H9 (cell line): ENCODE measurements around the gene IMPDH2. TPM values are rescaled to one million over a fixed set of nuclear protein-coding genes. Genes with fewer than 3 reads are reported as not detected.
A peak's percentile ranks its signal among the peaks of the same experiment; 100 is the strongest.

Source experiments
- DNase-seq: peaks from one replicate; pipeline ENCODE4 v3.0.0-alpha.2; 2017
- H2AFZ ChIP-seq: one replicate; pipeline ENCODE4 v1.6.1; 2013; ENCODE audit warnings: mild to moderate bottlenecking, low read length, control low read depth, moderate library complexity
- H2AK5ac ChIP-seq: 2 replicates; pipeline ENCODE4 v1.6.1; 2013; ENCODE audit warnings: low read length, control low read depth, mixed read lengths; ENCODE audit not compliant: insufficient read length
- H2BK120ac ChIP-seq: one replicate; pipeline ENCODE4 v1.6.1; 2013; ENCODE audit warnings: low read depth, mild to moderate bottlenecking, low read length, control low read depth, inconsistent platforms; ENCODE audit not compliant: poor library complexity, severe bottlenecking
- H2BK12ac ChIP-seq: 2 replicates; pipeline ENCODE4 v1.6.1; 2013; ENCODE audit warnings: low read length, control low read depth, mixed read lengths, low read depth; ENCODE audit not compliant: insufficient read length
- H2BK15ac ChIP-seq: 2 replicates; pipeline ENCODE4 v1.6.1; 2013; ENCODE audit warnings: low read depth, low read length, control low read depth
- H2BK20ac ChIP-seq: one replicate; pipeline ENCODE4 v1.6.1; 2013; ENCODE audit warnings: low read depth, mild to moderate bottlenecking, low read length, control low read depth, inconsistent platforms; ENCODE audit not compliant: poor library complexity, severe bottlenecking
- H2BK5ac ChIP-seq: 2 replicates; pipeline ENCODE4 v1.6.1; 2013; ENCODE audit warnings: low read length, control low read depth, mixed read lengths; ENCODE audit not compliant: insufficient read length
- H3K14ac ChIP-seq: 2 replicates; pipeline ENCODE4 v1.6.1; 2013; ENCODE audit warnings: low read length, control low read depth; ENCODE audit not compliant: insufficient read depth
- H3K18ac ChIP-seq: 2 replicates; pipeline ENCODE4 v1.6.1; 2013; ENCODE audit warnings: low read depth, mild to moderate bottlenecking, mixed read lengths, low read length, control low read depth; ENCODE audit not compliant: insufficient read length
- H3K23ac ChIP-seq: 2 replicates; pipeline ENCODE4 v1.6.1; 2013; ENCODE audit warnings: low read length, control low read depth, mixed read lengths, low read depth; ENCODE audit not compliant: insufficient read length
- H3K23me2 ChIP-seq: 2 replicates; pipeline ENCODE4 v1.6.1; 2013; ENCODE audit warnings: low read depth, mild to moderate bottlenecking, mixed read lengths, low read length, control low read depth; ENCODE audit not compliant: insufficient read length, poor library complexity, severe bottlenecking
- H3K27ac ChIP-seq: 2 replicates; pipeline ENCODE4 v1.5.1; 2013; ENCODE audit warnings: low read length, control low read depth, mixed read lengths, low read depth; ENCODE audit not compliant: insufficient read length
- H3K27me3 ChIP-seq: 2 replicates; pipeline ENCODE4 v1.6.1; 2013; ENCODE audit warnings: low read length, control low read depth, inconsistent platforms; ENCODE audit not compliant: insufficient read depth
- H3K4ac ChIP-seq: 2 replicates; pipeline ENCODE4 v1.6.1; 2013; ENCODE audit warnings: low read depth, mild to moderate bottlenecking, control low read depth, inconsistent platforms, low read length, moderate library complexity
- H3K4me1 ChIP-seq: 2 replicates; pipeline ENCODE4 v1.6.1; 2013; ENCODE audit warnings: low read length, control low read depth, inconsistent platforms; ENCODE audit not compliant: insufficient read depth
- H3K4me2 ChIP-seq: 2 replicates; pipeline ENCODE4 v1.6.1; 2013; ENCODE audit warnings: low read length, control low read depth, mixed read lengths; ENCODE audit not compliant: insufficient read length, insufficient read depth
- H3K56ac ChIP-seq: 2 replicates; pipeline ENCODE4 v1.6.1; 2013; ENCODE audit warnings: low read depth, mild to moderate bottlenecking, mixed read lengths, low read length, control low read depth; ENCODE audit not compliant: insufficient read length
- H3K79me1 ChIP-seq: 2 replicates; pipeline ENCODE4 v1.6.1; 2013; ENCODE audit warnings: low read depth, mild to moderate bottlenecking, moderate library complexity, low read length, control low read depth, inconsistent platforms; ENCODE audit not compliant: insufficient read depth, poor library complexity, severe bottlenecking
- H3K79me2 ChIP-seq: 2 replicates; pipeline ENCODE4 v1.6.1; 2013; ENCODE audit warnings: low read length, control low read depth, inconsistent platforms; ENCODE audit not compliant: insufficient read depth
- H3K9ac ChIP-seq: 2 replicates; pipeline ENCODE4 v1.6.1; 2013; ENCODE audit warnings: low read length, control low read depth, mixed read lengths; ENCODE audit not compliant: insufficient read length; ENCODE audit errors: extremely low read depth
- H3K9me3 ChIP-seq: one replicate; pipeline ENCODE4 v1.6.1; 2013; ENCODE audit warnings: low read depth, low read length, inconsistent platforms; ENCODE audit not compliant: control insufficient read depth
- H3T11ph ChIP-seq: one replicate; pipeline ENCODE4 v1.6.1; 2013; ENCODE audit warnings: mild to moderate bottlenecking, low read length, control low read depth, inconsistent platforms
- H4K20me1 ChIP-seq: one replicate; pipeline ENCODE4 v1.6.1; 2013; ENCODE audit not compliant: control insufficient read depth, insufficient read length, insufficient read depth
- H4K5ac ChIP-seq: 2 replicates; pipeline ENCODE4 v1.6.1; 2013; ENCODE audit warnings: low read depth, mild to moderate bottlenecking, mixed read lengths, low read length, control low read depth; ENCODE audit not compliant: insufficient read length
- H4K8ac ChIP-seq: replicated peaks from 2 replicates; pipeline ENCODE4 v1.6.1; 2013; ENCODE audit warnings: low read length, control low read depth, mixed read lengths, low read depth; ENCODE audit not compliant: insufficient read length
- H4K91ac ChIP-seq: 2 replicates; pipeline ENCODE4 v1.6.1; 2013; ENCODE audit warnings: low read depth, mild to moderate bottlenecking, moderate library complexity, mixed read lengths, low read length, control low read depth; ENCODE audit not compliant: insufficient read length
- H3K27ac Mint-ChIP-seq, 3 experiments: 2 replicates in 2 of 3; 3 replicates in 1 of 3; pipeline ENCODE4 v1.8.0; 2020 to 2021; ENCODE audit warnings: mixed read lengths in 3 of 3, mild to moderate bottlenecking in 1 of 3, moderate library complexity in 1 of 3
- H3K27me3 Mint-ChIP-seq: 2 replicates; pipeline ENCODE4 v1.8.0; 2021; ENCODE audit warnings: low read depth, mild to moderate bottlenecking, moderate library complexity, mixed read lengths
- H3K36me3 Mint-ChIP-seq, 3 experiments: 2 replicates in 2 of 3; 3 replicates in 1 of 3; pipeline ENCODE4 v1.8.0; 2020 to 2021; ENCODE audit warnings: low read depth in 3 of 3, mixed read lengths in 3 of 3; ENCODE audit not compliant: insufficient read depth in 1 of 3
- H3K4me1 Mint-ChIP-seq, 2 experiments: 2 replicates each; pipeline ENCODE4 v1.8.0; 2020; ENCODE audit warnings: mixed read lengths in 2 of 2
- H3K4me3 Mint-ChIP-seq, 2 experiments: 2 replicates in 1 of 2; 3 replicates in 1 of 2; pipeline ENCODE4 v1.8.0; 2020 to 2021; ENCODE audit warnings: mild to moderate bottlenecking in 2 of 2, mixed read lengths in 2 of 2, moderate library complexity in 1 of 2
- H3K9me3 Mint-ChIP-seq, 2 experiments: 2 replicates in 1 of 2; 3 replicates in 1 of 2; pipeline ENCODE4 v1.8.0; 2020; ENCODE audit warnings: mild to moderate bottlenecking in 2 of 2, mixed read lengths in 2 of 2, moderate library complexity in 1 of 2
- WGBS: extraction: QIAGEN DNeasy Blood & Tissue Kit; methylation state at CpG from one replicate; pipeline ENCODE4 v1.1.7; 2013; ENCODE audit warnings: missing lambda C conversion rate, low lambda C conversion rate, mixed read lengths; ENCODE audit not compliant: insufficient read length; ENCODE audit errors: extremely low coverage; 5-methylcytosine and 5-hydroxymethylcytosine counted together
- total RNA-seq: library from RNA; stranded (reverse); gene quantifications from 2 replicates; pipeline ENCODE4 v1.2.1, GENCODE V29; 2021
- TF ChIP-seq, protein P1 (sequence below): fragments of 200-600 bp; sonication (generic); conservative IDR thresholded peaks from 3 replicates; pipeline ENCODE4 v1.8.0; 2021; ENCODE audit warnings: antibody characterized with exemption, mild to moderate bottlenecking

Gene IMPDH2
- total RNA-seq, 1 experiment from 2014 or later: 408 TPM

DNA sequence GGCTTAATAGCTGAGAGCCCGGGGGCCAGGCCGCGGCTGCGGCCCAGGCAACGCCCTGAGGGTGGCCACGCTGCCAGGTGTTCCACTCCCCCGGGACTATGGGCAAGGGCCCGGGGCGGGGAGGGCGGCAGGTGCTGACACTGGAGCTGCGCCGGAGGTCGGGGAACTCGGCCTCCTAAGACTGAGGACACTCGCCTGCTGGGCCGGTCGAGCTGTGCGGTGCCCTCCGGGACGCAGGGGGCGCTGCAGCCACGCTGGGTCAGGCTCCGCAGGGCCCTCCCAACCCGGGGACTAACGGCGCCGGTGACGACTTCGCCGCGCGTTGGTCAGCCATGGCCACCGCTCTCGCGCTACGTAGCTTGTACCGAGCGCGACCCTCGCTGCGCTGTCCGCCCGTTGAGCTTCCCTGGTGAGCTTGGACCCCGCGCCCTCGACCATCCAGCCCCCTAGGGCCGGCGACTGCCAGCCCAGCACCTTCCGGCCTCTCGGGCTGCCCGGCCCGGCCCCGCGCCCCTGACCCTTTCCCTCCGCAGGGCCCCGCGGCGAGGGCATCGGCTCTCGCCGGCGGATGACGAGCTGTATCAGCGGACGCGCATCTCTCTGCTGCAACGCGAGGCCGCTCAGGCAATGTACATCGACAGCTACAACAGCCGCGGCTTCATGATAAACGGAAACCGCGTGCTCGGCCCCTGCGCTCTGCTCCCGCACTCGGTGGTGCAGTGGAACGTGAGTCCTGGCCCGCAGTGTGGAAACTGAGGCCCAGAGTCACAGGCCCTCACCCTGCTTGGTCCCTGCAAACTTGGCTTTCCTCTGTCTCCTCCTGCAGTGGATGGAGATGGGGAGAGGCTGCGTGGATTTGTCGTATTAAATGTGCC is 7.1 kb downstream of the IMPDH2 start, which contains the start of gene NDUFAF3:
Gene NDUFAF3 (plus strand): TSS at position 309 of the 875 bp plus-strand sequence. CDS start 24 bp downstream, at position 333.
- peaks cover 38 to 47% (median 46%) of the 10 kb centered on the region in 3 experiments for H3K36me3 Mint-ChIP-seq
- Histone ChIP-seq H2BK12ac (no peak within 1 kb of the TSS), H2BK15ac (no peak within 1 kb of the TSS; the same call in 1 of the 2 replicates), H4K20me1 (peaks cover 5% of the 10 kb centered on the region), H2BK20ac (no peak within 1 kb of the TSS), H3T11ph (no peak within 1 kb of the TSS), H3K4me2 (peak within 1 kb of the TSS; percentile 88), H2BK120ac (no peak within 1 kb of the TSS), H3K79me1 (no peaks in the 10 kb centered on the region), H4K91ac (peak within 1 kb of the TSS; percentile 34), H3K56ac (no peak within 1 kb of the TSS), H3K4me1 (no peaks in the 10 kb centered on the region), H3K23ac (no peak within 1 kb of the TSS), H4K8ac (no peak within 1 kb of the TSS), H4K5ac (peak within 1 kb of the TSS; percentile 53), H3K9me3 (no peaks in the 10 kb centered on the region), H3K14ac (peak within 1 kb of the TSS; percentile 89), H3K27ac (no peak within 1 kb of the TSS), H3K79me2 (no peaks in the 10 kb centered on the region), H3K27me3 (no peaks in the 10 kb centered on the region), H3K4ac (peak within 1 kb of the TSS; percentile 55), H3K23me2 (peaks cover 22% of the 10 kb centered on the region), H3K9ac (peak within 1 kb of the TSS; percentile 90), H3K18ac (peak within 1 kb of the TSS; percentile 92), H2BK5ac (no peak within 1 kb of the TSS), H2AK5ac (no peak within 1 kb of the TSS), H2AFZ (no peak within 1 kb of the TSS)
- H3K27ac Mint-ChIP-seq: peak within 1 kb of the TSS; percentile 95 to 98 (median 98)
- H3K27me3 Mint-ChIP-seq: no peaks in the 10 kb centered on the region; the same call in 1 of the 2 replicates
- peak; percentile 95 for DNase-seq
- peaks cover 22 to 23% of the 10 kb centered on the region in 2 experiments for H3K4me1 Mint-ChIP-seq
- TF ChIP-seq, protein P1, sequence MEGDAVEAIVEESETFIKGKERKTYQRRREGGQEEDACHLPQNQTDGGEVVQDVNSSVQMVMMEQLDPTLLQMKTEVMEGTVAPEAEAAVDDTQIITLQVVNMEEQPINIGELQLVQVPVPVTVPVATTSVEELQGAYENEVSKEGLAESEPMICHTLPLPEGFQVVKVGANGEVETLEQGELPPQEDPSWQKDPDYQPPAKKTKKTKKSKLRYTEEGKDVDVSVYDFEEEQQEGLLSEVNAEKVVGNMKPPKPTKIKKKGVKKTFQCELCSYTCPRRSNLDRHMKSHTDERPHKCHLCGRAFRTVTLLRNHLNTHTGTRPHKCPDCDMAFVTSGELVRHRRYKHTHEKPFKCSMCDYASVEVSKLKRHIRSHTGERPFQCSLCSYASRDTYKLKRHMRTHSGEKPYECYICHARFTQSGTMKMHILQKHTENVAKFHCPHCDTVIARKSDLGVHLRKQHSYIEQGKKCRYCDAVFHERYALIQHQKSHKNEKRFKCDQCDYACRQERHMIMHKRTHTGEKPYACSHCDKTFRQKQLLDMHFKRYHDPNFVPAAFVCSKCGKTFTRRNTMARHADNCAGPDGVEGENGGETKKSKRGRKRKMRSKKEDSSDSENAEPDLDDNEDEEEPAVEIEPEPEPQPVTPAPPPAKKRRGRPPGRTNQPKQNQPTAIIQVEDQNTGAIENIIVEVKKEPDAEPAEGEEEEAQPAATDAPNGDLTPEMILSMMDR: peak; percentile 98
- H3K4me3 Mint-ChIP-seq: peak within 1 kb of the TSS; percentile 91 to 95
- no peaks in the 10 kb centered on the region for H3K9me3 Mint-ChIP-seq
- no CpG with 5 or more reads among the region's 83 CpGs for WGBS
